ENCODE measurements around the gene SIX3.

Gene SIX3

GRCh38 chr2:44959855-44960254 is 18.4 kb downstream of the SIX3 start:
- DNase-seq: no peak

- DNase-seq: no peak
These were observed 19.4 kb downstream of the SIX3 start for GRCh38 chr2:44960871-44961270.

- DNase-seq: no peak
These were observed 20.7 kb downstream of the SIX3 start for GRCh38 chr2:44962176-44962695.

GRCh38 chr2:44964752-44965236 is 23.3 kb downstream of the SIX3 start:
- no peak for DNase-seq

GRCh38 chr2:44965684-44966083 is 24.2 kb downstream of the SIX3 start:
- no peak for DNase-seq

- DNase-seq: no peak
These were observed 25.6 kb downstream of the SIX3 start for GRCh38 chr2:44967056-44967455.

- DNase-seq: no peak
These were observed 26.4 kb downstream of the SIX3 start for GRCh38 chr2:44967727-44968432.

GRCh38 chr2:44969936-44970335 is 28.4 kb downstream of the SIX3 start:
- DNase-seq: no peak

GRCh38 chr2:44970846-44971450 is 29.4 kb downstream of the SIX3 start:
- DNase-seq: no peak

GRCh38 chr2:44972771-44973535 is 31.5 kb downstream of the SIX3 start:
- no peak for DNase-seq

- no peak for DNase-seq
These were observed 32.7 kb downstream of the SIX3 start for GRCh38 chr2:44974064-44974715.

- no peak for DNase-seq
These were observed 34.3 kb downstream of the SIX3 start for GRCh38 chr2:44975571-44976450.

GRCh38 chr2:44979581-44979980 is 38.1 kb downstream of the SIX3 start:
- DNase-seq: no peak

GRCh38 chr2:44980751-44981713 is 39.5 kb downstream of the SIX3 start:
- no peak for DNase-seq

GRCh38 chr2:44981714-44982108 is 40.2 kb downstream of the SIX3 start:
- peak; percentile 55 for DNase-seq

- DNase-seq: no peak
These were observed 42.5 kb downstream of the SIX3 start for GRCh38 chr2:44983836-44984604.

GRCh38 chr2:44989176-44989575 is 47.7 kb downstream of the SIX3 start:
- no peak for DNase-seq

GRCh38 chr2:44994377-44994776 is 52.9 kb downstream of the SIX3 start:
- no peak for DNase-seq

All from CD4-positive, alpha-beta T cell treated with Interleukin-4 for 1 hour (primary cell).